GM19455 (cell line): ENCODE measurements around the gene ATG4D.
"Not testable (repeated sequence)": the region's sequence is repeated elsewhere in the genome, so short reads cannot be mapped to it uniquely, and the experiment has no call there.

Experiments used
- ATAC-seq: cut with Tn5 transposase; IDR thresholded peaks from one replicate; pipeline ENCODE4 v1.9.1; 2021; ENCODE audit not compliant: unreplicated experiment

Gene ATG4D

GRCh38 chr19:10551006-10551405 is 7.3 kb downstream of the ATG4D start:
- not testable (repeated sequence) for ATAC-seq

GRCh38 chr19:10551698-10552301 is 8.1 kb downstream of the ATG4D start:
- ATAC-seq, result no peak

- ATAC-seq, result no peak
These were observed 8.9 kb downstream of the ATG4D start for GRCh38 chr19:10552510-10553053.

GRCh38 chr19:10553087-10553667 is 9.5 kb downstream of the ATG4D start:
- ATAC-seq, result no peak

GRCh38 chr19:10553943-10554381 is 10.3 kb downstream of the ATG4D start:
- ATAC-seq, result no peak

- ATAC-seq, result no peak
These were observed 11.3 kb downstream of the ATG4D start for GRCh38 chr19:10554760-10555609.

- ATAC-seq, result no peak
These were observed 11.9 kb downstream of the ATG4D start for GRCh38 chr19:10555610-10555973.

GRCh38 chr19:10557603-10558197 is 14.0 kb downstream of the ATG4D start:
- no peak for ATAC-seq

- no peak for ATAC-seq
These were observed 16.4 kb downstream of the ATG4D start for GRCh38 chr19:10560154-10560553.

GRCh38 chr19:10562609-10563008 is 18.9 kb downstream of the ATG4D start:
- no peak for ATAC-seq

GRCh38 chr19:10565028-10565566 is 21.4 kb downstream of the ATG4D start:
- no peak for ATAC-seq

- peak; percentile 51 for ATAC-seq
These were observed 22.1 kb downstream of the ATG4D start, which contains the start of gene KRI1 for GRCh38 chr19:10565567-10566407. Gene KRI1, minus strand, starts transcription at chr19:10566010. Its CDS starts 11 bp downstream, at chr19:10565999.

- no peak for ATAC-seq
These were observed 22.6 kb downstream of the ATG4D start for GRCh38 chr19:10566408-10566657.

GRCh38 chr19:10566658-10567410 is 23.1 kb downstream of the ATG4D start:
- no peak for ATAC-seq

GRCh38 chr19:10567656-10568055 is 24.0 kb downstream of the ATG4D start:
- ATAC-seq, result no peak

- ATAC-seq, result peak; percentile 2
These were observed 24.5 kb downstream of the ATG4D start for GRCh38 chr19:10568062-10568825.

GRCh38 chr19:10568826-10569651 is 25.3 kb downstream of the ATG4D start, which contains the start of gene CDKN2D:
Gene CDKN2D, minus strand, starts transcription at chr19:10568979. Its CDS starts 326 bp downstream, at chr19:10568653.
- peak; percentile 62 for ATAC-seq

GRCh38 chr19:10573793-10574192 is 30.1 kb downstream of the ATG4D start:
- not testable (repeated sequence) for ATAC-seq
